Prostate gland (tissue), 2 donors: ENCODE data around the gene CCDC141. TPM values are rescaled to one million over a fixed set of nuclear protein-coding genes. Genes with fewer than 3 reads are reported as not detected.

Source experiments
- DNase-seq: peaks from one replicate; pipeline ENCODE4 v3.0.0-alpha.2; 2019; ENCODE audit warnings: low spot score
- H3K27ac ChIP-seq, 2 donors: fragments of 200-600 bp; sonication (generic); 2 replicates each; pipeline ENCODE4 v1.5.1; 2017 to 2019
- H3K27me3 ChIP-seq: fragments of 200-600 bp; sonication (generic); replicated peaks from 2 replicates; pipeline ENCODE4 v1.5.1; 2019; ENCODE audit not compliant: insufficient read depth
- H3K36me3 ChIP-seq, 2 donors: fragments of 200-600 bp; sonication (generic); 1 replicate in 1 of 2; 2 replicates in 1 of 2; pipeline versions ENCODE4 v1.5.1 to v1.8.1; 2017 to 2019
- H3K4me1 ChIP-seq: fragments of 200-600 bp; sonication (generic); replicated peaks from 2 replicates; pipeline ENCODE4 v1.5.1; 2019
- H3K4me3 ChIP-seq, 2 donors: fragments of 200-600 bp; sonication (generic); 2 replicates each; pipeline ENCODE4 v1.5.1; 2017 to 2019
- H3K9me3 ChIP-seq: fragments of 200-600 bp; sonication (generic); 2 replicates; pipeline ENCODE4 v1.5.1; 2017
- CTCF ChIP-seq, 4 experiments: fragments of 200-600 bp in 2 of 4; fragments of 450-650 bp in 2 of 4; sonication (generic) in 2 of 4; IDR thresholded peaks; 1 replicate in 3 of 4; 2 replicates in 1 of 4; pipeline ENCODE4 v1.5.1; 2016 to 2019; ENCODE audit warnings: antibody characterized with exemption in 4 of 4, mild to moderate bottlenecking in 2 of 4, moderate library complexity in 2 of 4
- POLR2A ChIP-seq: fragments of 450-650 bp; IDR thresholded peaks from one replicate; pipeline ENCODE4 v1.6.1; 2016; ENCODE audit warnings: antibody characterized with exemption, mild to moderate bottlenecking
- POLR2AphosphoS5 ChIP-seq: sonication (generic); formaldehyde crosslinking; IDR thresholded peaks from one replicate; pipeline ENCODE4 v1.6.1; 2017; ENCODE audit warnings: antibody characterized with exemption
- WGBS: methylation state at CpG from one replicate; pipeline ENCODE4 v1.1.5; 2018; 5-methylcytosine and 5-hydroxymethylcytosine counted together
- intact Hi-C: fragments of 100-400 bp; cut with DNase I; formaldehyde crosslinking; loops from one replicate; pipeline ENCODE4 v1.14.2; 2022
- total RNA-seq, 2 donors: library from RNA; depleted of rRNA; stranded (reverse); fragments of >200 nt; gene quantifications; one replicate each; pipeline ENCODE4 v1.1.0, GENCODE V29; 2016

CCDC141 gene
- total RNA-seq, 2 donors from 2014 or later: 0.32 to 8.6 TPM

GRCh38 chr2:178827111-178827510, 222.8 kb downstream of the CCDC141 start:
- 68% methylated on average over 1 of the region's 1 CpG for WGBS
- intact Hi-C loops: no loop called here
- TF ChIP-seq POLR2AphosphoS5: no peak
- no peak for TF ChIP-seq CTCF (IDR thresholded peaks at IDR 0.05)
- no peak for TF ChIP-seq POLR2A
- no peaks in the 10 kb centered on the region for H3K27me3 ChIP-seq
- H3K9me3 ChIP-seq: no peaks in the 10 kb centered on the region
- no peak for DNase-seq
- no peak overlapping the region for H3K4me3 ChIP-seq
- H3K36me3 ChIP-seq: no peaks in the 10 kb centered on the region
- no peaks in the 10 kb centered on the region for H3K4me1 ChIP-seq
- H3K27ac ChIP-seq: no peak overlapping the region

GRCh38 chr2:178825183-178825582, 224.8 kb downstream of the CCDC141 start:
- TF ChIP-seq POLR2AphosphoS5 (no peak), CTCF (IDR thresholded peaks at IDR 0.05) (no peak), POLR2A (no peak)
- Histone ChIP-seq H3K36me3 (no peaks in the 10 kb centered on the region), H3K9me3 (no peaks in the 10 kb centered on the region), H3K4me3 (no peak overlapping the region), H3K27me3 (no peaks in the 10 kb centered on the region), H3K27ac (no peak overlapping the region), H3K4me1 (no peaks in the 10 kb centered on the region)
- no peak for DNase-seq
- intact Hi-C loops: no loop called here
- WGBS: 92% methylated on average over 1 of the region's 1 CpG

- no peak overlapping the region for H3K4me3 ChIP-seq
- H3K9me3 ChIP-seq: no peaks in the 10 kb centered on the region
- no peaks in the 10 kb centered on the region for H3K36me3 ChIP-seq
- H3K27me3 ChIP-seq: no peaks in the 10 kb centered on the region
- no peak for TF ChIP-seq CTCF (IDR thresholded peaks at IDR 0.05)
- no peak for TF ChIP-seq POLR2AphosphoS5
- TF ChIP-seq POLR2A: no peak
- intact Hi-C loops: no loop called here
- H3K27ac ChIP-seq: no peak overlapping the region
- no peak for DNase-seq
- H3K4me1 ChIP-seq: no peaks in the 10 kb centered on the region
- 96% methylated on average over 7 of the region's 7 CpGs for WGBS
Observed at GRCh38 chr2:178824181-178824580, 225.8 kb downstream of the CCDC141 start.

- intact Hi-C loops: no loop called here
- TF ChIP-seq POLR2AphosphoS5 (no peak), CTCF (IDR thresholded peaks at IDR 0.05) (no peak), POLR2A (no peak)
- Histone ChIP-seq H3K4me1 (no peaks in the 10 kb centered on the region), H3K4me3 (no peak overlapping the region), H3K27ac (no peak overlapping the region), H3K36me3 (no peaks in the 10 kb centered on the region), H3K27me3 (no peaks in the 10 kb centered on the region), H3K9me3 (no peaks in the 10 kb centered on the region)
- DNase-seq: no peak
- 32% methylated on average over 4 of the region's 4 CpGs for WGBS
Observed at GRCh38 chr2:178819992-178820391, 229.9 kb downstream of the CCDC141 start.

- Histone ChIP-seq H3K9me3 (no peaks in the 10 kb centered on the region), H3K27me3 (no peaks in the 10 kb centered on the region), H3K4me1 (no peaks in the 10 kb centered on the region), H3K36me3 (no peaks in the 10 kb centered on the region), H3K4me3 (no peak overlapping the region), H3K27ac (no peak overlapping the region)
- 93% methylated on average over 1 of the region's 1 CpG for WGBS
- intact Hi-C loops: no loop called here
- TF ChIP-seq CTCF (IDR thresholded peaks at IDR 0.05) (no peak), POLR2AphosphoS5 (no peak), POLR2A (no peak)
- DNase-seq: no peak
Observed at GRCh38 chr2:178819147-178819875, 230.6 kb downstream of the CCDC141 start.
